Smooth muscle cell (in vitro differentiated cells): Measurements from ENCODE around the gene PCSK5. TPM values are rescaled to one million over a fixed set of nuclear protein-coding genes. Genes with fewer than 3 reads are reported as not detected.

Source experiments
- DNase-seq: peaks from one replicate; lab custom pipeline; 2025; ENCODE audit not compliant: unreplicated experiment; lab: John Stamatoyannopoulos, UW
- H2AFZ ChIP-seq: fragments of 200-600 bp; sonication (generic); 2 replicates; pipeline ENCODE4 v1.6.0; 2016; ENCODE audit warnings: antibody characterized with exemption, low read depth, mild to moderate bottlenecking
- H3F3A ChIP-seq: fragments of 200-600 bp; sonication (generic); 2 replicates; pipeline ENCODE4 v1.6.0; 2017; ENCODE audit warnings: antibody characterized with exemption, low read depth
- H3K27ac ChIP-seq: fragments of 200-600 bp; sonication (generic); 2 replicates; pipeline ENCODE4 v1.5.1; 2016; ENCODE audit warnings: low read depth, mild to moderate bottlenecking
- H3K27me3 ChIP-seq: fragments of 200-600 bp; sonication (generic); 2 replicates; pipeline ENCODE4 v1.6.1; 2016; ENCODE audit warnings: low read depth, mild to moderate bottlenecking
- H3K36me3 ChIP-seq: fragments of 200-600 bp; sonication (generic); 2 replicates; pipeline ENCODE4 v1.5.1; 2016; ENCODE audit warnings: low read depth
- H3K4me1 ChIP-seq: fragments of 200-600 bp; sonication (generic); 2 replicates; pipeline ENCODE4 v1.5.1; 2016; ENCODE audit warnings: low read depth
- H3K4me2 ChIP-seq: fragments of 200-600 bp; sonication (generic); 2 replicates; pipeline ENCODE4 v1.6.0; 2016; ENCODE audit warnings: mild to moderate bottlenecking
- H3K4me3 ChIP-seq: fragments of 200-600 bp; sonication (generic); 2 replicates; pipeline ENCODE4 v1.5.1; 2016; ENCODE audit warnings: mild to moderate bottlenecking
- H3K79me2 ChIP-seq: fragments of 200-600 bp; sonication (generic); 2 replicates; pipeline ENCODE4 v1.6.0; 2016; ENCODE audit warnings: low read depth, mild to moderate bottlenecking
- H3K9ac ChIP-seq: fragments of 200-600 bp; sonication (generic); 2 replicates; pipeline ENCODE4 v1.6.0; 2016; ENCODE audit warnings: low read depth
- H3K9me3 ChIP-seq: fragments of 200-600 bp; sonication (generic); replicated peaks from 2 replicates; pipeline ENCODE4 v1.5.1; 2016; ENCODE audit warnings: low read depth
- H4K20me1 ChIP-seq: fragments of 200-600 bp; sonication (generic); 2 replicates; pipeline ENCODE4 v1.6.0; 2016; ENCODE audit warnings: low read depth
- WGBS: methylation state at CpG from one replicate; pipeline ENCODE4 v1.1.7; 2016; ENCODE audit warnings: low lambda C conversion rate; 5-methylcytosine and 5-hydroxymethylcytosine counted together
- polyA plus RNA-seq: library from polyadenylated mRNA; unstranded; fragments of >200 nt; fragmentation: Nextera tagmentation; extraction: Ambion mirVana; gene quantifications from 2 replicates; pipeline ENCODE4 v1.2.1, GENCODE V29; 2016
- total RNA-seq: library from RNA; depleted of rRNA; stranded (reverse); fragments of >200 nt; gene quantifications from 2 replicates; pipeline ENCODE4 v1.2.3, GENCODE V29; 2014
- TF ChIP-seq, protein P1 (sequence below): fragments of 200-600 bp; sonication (generic); IDR thresholded peaks from 2 replicates; pipeline ENCODE4 v1.5.1; 2017; ENCODE audit warnings: borderline replicate concordance, mild to moderate bottlenecking, antibody characterized with exemption; ENCODE audit not compliant: insufficient read depth, poor library complexity, severe bottlenecking

PCSK5 gene
- total and polyA plus RNA-seq, 2 experiments from 2014 or later = 2.3 to 2.8 TPM

DNA sequence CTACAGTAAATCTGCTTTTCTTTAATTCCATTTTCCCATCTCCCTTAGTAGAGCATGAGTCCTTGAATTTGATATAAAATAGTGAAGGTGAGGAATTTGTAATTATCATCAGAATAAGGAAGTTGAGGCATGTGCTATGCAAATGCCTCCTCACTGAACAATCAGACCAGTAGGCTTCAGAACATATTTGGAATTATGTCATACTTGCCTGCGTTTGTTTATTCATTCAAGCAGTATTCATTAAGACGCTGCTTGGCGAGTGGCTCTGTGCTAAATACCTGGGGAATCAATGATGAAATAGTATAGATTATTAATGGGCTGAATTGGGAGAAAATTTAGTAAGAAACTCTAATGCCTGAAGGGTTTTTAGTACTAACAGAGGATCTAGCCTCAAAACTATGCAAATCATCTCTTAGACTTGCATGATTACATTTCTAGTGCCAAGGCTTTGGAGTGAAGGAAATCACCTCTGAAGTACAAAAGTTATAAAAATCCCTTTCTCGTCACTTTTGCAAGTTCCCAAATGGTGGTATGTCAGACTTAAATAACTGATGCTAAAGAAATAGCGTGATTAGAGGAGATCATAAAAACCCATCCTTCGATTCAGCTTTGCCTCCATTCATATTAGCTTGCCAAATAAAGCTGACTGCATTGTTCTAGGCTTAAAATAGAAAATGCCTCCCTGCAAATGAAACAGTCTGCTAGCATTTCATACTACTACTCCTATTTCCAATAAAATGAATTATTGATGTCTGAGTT lies 141.7 kb downstream of the PCSK5 start:
- Histone ChIP-seq H3K27me3 (no peaks in the 10 kb centered on the region), H3F3A (no peaks in the 10 kb centered on the region), H3K4me3 (no peak overlapping the region), H3K4me1 (no peaks in the 10 kb centered on the region), H3K9ac (no peak overlapping the region), H3K27ac (no peak overlapping the region), H4K20me1 (no peaks in the 10 kb centered on the region), H3K4me2 (no peak overlapping the region), H3K36me3 (no peaks in the 10 kb centered on the region), H3K79me2 (no peaks in the 10 kb centered on the region), H3K9me3 (no peaks in the 10 kb centered on the region), H2AFZ (no peak overlapping the region)
- 95% methylated on average over 6 of the region's 6 CpGs for WGBS
- no peak for DNase-seq
- TF ChIP-seq, protein P1, sequence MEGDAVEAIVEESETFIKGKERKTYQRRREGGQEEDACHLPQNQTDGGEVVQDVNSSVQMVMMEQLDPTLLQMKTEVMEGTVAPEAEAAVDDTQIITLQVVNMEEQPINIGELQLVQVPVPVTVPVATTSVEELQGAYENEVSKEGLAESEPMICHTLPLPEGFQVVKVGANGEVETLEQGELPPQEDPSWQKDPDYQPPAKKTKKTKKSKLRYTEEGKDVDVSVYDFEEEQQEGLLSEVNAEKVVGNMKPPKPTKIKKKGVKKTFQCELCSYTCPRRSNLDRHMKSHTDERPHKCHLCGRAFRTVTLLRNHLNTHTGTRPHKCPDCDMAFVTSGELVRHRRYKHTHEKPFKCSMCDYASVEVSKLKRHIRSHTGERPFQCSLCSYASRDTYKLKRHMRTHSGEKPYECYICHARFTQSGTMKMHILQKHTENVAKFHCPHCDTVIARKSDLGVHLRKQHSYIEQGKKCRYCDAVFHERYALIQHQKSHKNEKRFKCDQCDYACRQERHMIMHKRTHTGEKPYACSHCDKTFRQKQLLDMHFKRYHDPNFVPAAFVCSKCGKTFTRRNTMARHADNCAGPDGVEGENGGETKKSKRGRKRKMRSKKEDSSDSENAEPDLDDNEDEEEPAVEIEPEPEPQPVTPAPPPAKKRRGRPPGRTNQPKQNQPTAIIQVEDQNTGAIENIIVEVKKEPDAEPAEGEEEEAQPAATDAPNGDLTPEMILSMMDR = no peak

DNA sequence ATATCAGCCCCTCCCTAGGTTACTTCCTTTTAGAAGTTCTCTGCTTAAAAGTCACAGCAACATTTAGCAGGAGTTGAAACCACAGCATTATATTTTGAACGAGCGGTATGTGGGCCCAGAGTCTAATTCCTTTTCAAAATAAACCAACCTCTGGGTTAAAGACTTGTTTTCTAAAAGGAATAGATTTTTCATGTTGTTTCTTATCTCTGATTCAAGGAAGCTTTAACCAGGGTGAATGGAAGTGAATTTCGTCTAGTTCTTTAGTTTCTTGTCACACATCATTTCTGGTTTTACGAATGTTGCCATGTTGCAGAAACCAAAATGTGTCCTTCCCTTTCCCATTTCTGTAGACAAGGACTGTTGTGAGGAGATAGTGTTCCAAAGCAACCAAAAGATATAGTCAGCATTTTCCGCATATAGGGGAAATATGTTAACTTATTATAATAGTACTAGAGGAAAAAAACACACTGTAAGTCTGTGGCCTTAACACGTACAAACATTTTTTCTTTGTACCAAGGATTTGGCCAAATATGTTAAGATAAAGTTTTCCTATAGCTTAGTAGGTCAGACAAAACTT lies 142.4 kb downstream of the PCSK5 start:
- DNase-seq = no peak
- Histone ChIP-seq H2AFZ (no peak overlapping the region), H3K79me2 (no peaks in the 10 kb centered on the region), H3K4me3 (no peak overlapping the region), H3F3A (no peaks in the 10 kb centered on the region), H3K9ac (no peak overlapping the region), H3K4me2 (no peak overlapping the region), H4K20me1 (no peaks in the 10 kb centered on the region), H3K9me3 (no peaks in the 10 kb centered on the region), H3K27ac (no peak overlapping the region), H3K4me1 (no peaks in the 10 kb centered on the region), H3K36me3 (no peaks in the 10 kb centered on the region), H3K27me3 (no peaks in the 10 kb centered on the region)
- TF ChIP-seq, protein P1 = no peak
- WGBS = 89% methylated on average over 6 of the region's 6 CpGs

DNA sequence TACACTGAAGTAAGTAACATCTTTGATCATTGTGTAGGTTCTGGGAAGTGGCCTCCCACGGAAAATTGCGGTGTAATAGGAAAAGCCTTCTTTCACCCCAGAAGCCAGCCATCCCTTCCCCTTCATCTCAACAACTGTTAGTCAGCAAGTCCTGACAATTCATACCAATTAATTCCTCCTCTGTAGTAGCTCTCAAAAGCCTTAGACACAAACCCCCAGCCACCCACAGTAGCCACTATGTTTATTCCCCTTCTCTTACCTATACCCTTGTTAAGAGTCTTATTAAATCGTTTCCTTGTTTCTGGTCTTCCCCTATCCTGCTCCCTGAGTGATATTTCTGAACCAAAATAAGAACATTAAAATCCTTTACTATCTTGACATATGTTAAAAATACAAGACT lies 143.6 kb downstream of the PCSK5 start:
- no peak overlapping the region for H3K27ac ChIP-seq
- TF ChIP-seq, protein P1 = no peak
- no peak for DNase-seq
- no peaks in the 10 kb centered on the region for H3K27me3 ChIP-seq
- H3K36me3 ChIP-seq = no peaks in the 10 kb centered on the region
- WGBS = 89% methylated on average over 3 of the region's 3 CpGs
- no peak overlapping the region for H2AFZ ChIP-seq
- no peak overlapping the region for H3K9ac ChIP-seq
- no peaks in the 10 kb centered on the region for H3F3A ChIP-seq
- H3K4me2 ChIP-seq = no peak overlapping the region
- H3K4me1 ChIP-seq = no peaks in the 10 kb centered on the region
- no peaks in the 10 kb centered on the region for H4K20me1 ChIP-seq
- no peak overlapping the region for H3K4me3 ChIP-seq
- no peaks in the 10 kb centered on the region for H3K9me3 ChIP-seq
- H3K79me2 ChIP-seq = no peaks in the 10 kb centered on the region
